Stimulated activated CD4-positive, alpha-beta T cell treated with anti-CD3 and anti-CD28 coated beads, TNF-alpha, amount 100 ng/mL, for 1 hour (primary cell): ENCODE results near the gene CPEB1.
"Not testable (repeated sequence)": the region's sequence is repeated elsewhere in the genome, so short reads cannot be mapped to it uniquely, and the experiment has no call there.

Experiments
- DNase-seq, 3 donors: peaks; one replicate each; pipeline ENCODE4 v3.0.0-alpha.2; 2020; ENCODE audit warnings: low read depth in 3 of 3, low spot score in 1 of 3

CPEB1 gene

DNA sequence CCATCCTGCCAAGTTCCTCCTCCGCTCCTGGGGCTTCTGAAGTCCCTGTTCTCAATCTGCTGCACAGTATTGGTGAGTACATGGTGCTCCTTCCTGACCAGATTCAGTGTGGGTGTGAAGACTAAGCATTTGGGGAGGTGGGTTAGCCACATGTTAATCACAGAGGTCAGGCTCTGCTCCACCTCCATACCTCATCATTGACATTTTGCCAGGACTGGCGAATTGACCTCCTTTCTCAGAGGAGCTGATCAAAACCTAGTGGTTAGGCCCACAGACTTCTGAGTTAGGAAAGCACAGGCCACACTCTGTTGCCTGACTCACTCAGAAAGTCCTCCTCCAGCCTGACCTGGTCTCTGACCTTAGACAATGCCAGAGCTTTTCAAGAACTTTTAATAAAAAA lies 98.5 kb downstream of the CPEB1 start:
- no peak for DNase-seq

DNA sequence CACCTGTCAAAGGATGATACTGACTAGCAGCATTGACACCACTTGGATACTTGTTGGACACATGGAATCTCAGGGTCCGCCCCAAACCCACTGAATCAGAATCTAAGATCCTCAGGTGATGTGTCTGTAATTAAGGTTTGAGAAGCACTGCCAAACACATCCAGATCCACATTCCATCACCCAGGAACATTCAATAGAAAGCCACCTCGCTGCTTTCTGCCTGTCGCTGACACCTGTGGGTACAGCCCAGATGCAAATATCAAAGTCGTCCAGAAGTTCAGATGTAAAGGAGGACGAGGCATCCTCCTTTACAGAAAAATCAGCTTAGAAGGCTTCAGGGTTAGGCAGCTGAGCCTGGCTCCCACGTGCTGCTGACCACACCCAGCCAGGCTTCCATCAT lies 101.7 kb downstream of the CPEB1 start:
- DNase-seq = no peak

DNA sequence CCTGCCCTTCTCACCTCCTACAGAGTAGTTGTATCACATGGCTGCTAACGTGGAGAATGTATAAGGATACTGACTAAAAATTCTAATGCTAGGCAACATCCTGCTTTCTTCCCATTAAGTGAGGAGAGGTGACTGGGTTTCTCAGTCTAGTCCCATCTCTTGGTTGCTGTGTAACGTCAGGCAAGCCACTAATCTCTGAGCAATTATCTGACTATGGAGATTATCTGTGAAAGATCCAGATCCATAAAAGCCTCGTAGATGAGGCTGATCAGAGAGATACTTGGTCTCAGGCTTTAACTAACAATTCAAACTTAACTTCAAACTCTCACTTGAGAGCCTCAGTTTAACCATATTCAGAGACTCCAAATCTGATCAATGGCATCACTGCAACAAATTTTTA lies 102.2 kb downstream of the CPEB1 start:
- DNase-seq = no peak

DNA sequence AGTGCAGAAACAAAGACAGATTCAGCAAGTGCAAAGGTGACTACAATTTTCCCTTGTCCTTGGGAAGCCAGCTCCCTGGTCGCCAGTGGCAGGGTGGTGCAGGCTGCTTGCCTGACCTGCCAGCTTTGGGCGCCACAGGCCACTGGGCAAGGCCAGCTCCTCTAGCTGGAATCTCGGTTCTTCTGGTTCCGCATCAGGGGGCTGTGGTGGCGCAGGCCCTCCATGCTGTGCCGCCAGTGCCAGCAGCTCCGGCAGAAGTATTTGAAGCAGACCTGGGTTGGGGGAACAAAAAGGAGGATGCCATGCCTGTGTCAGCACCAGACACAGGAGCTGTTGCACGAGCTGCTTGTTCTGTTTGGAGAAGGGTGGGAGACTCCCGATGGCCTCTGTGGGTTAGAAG lies 102.7 kb downstream of the CPEB1 start:
- DNase-seq = no peak

DNA sequence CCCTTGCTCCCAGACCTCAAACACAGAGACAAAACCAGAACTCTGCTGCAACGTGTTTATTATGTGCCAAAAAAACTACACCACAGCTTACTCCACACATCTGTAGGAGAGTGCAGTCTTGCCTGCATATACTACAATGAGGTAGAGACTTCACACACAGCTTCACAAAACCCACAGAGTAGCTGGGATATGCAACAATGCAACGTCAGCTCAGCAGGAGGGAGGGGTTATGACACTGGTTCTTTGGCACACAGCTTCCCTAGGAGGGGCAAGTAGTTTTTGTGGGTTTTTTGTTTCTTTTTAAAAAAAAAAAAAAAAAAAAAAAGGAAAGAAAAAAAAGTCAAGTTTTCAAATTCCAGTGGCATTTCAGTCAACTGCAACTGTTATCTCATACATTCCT lies 104.0 kb downstream of the CPEB1 start:
- DNase-seq = no peak

DNA sequence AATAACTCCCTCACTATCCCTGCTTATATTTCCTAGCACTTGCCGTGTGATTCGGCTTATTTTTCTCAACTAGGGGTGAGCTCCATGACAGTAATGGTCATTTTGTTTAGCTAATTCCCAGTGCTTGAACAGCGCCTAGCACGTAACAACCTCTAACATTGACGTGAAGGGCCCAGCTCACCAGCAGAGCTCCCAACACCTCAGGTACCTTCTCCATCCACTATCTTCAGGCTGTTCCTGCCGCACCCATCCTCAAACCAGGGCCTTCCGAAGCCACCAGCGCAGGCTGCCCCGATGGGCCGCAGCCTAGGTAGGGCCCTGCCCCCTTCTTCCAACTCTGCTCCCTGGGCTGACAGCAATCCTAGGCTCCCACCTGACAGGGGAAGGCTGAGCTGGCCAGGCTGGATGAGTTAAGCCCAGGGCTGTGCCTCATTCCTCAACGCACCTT lies 106.2 kb downstream of the CPEB1 start:
- DNase-seq = no peak

DNA sequence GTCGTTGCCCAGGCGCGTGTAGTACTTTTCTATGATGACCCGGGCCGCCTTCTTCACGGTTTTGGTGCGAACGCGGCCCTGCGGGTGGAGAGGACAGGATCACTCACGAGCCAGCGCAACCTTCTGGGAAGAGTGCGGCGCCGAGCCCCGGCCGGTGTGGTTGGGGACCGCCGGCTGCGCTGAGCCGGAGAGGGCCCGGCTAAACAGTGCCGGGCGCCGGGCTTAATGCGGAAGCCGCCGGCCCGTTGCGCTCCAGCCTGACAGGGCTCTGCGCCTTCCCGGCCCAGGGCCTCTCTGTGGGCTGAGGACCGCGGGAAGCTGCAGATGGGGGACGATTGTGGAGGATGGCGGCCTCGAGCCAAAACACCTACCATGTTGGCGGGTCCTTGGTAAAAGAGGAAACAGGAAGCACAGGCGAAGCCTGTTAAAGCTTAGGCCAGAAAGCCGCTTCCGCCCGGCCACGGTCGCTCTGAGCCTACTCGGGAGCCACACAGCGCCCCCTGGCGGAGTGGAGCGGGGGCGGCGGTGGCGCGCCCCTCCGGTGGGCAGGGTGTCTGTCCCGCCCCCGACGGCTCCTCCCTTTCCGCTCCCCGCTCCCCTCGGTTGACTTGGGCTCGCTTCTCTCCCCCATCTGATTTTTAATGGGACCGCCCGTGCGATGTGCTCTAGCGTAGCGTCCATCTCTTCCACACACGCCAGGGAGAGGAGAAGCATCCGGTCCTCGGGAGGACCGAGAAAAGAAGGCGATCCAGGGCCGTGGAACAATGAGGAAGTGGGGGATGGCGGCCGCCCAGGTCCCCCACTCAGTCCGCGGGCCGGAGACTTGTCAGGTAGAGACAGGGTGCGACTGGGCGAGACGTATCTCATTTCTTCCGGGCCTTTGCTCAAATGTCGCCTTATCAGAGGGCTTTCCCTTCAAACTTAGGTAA lies 106.8 kb downstream of the CPEB1 start, which contains the start of gene RPS17:
Gene RPS17, minus strand, starts transcription at position 403 of the 929 bp plus-strand sequence. Its CDS starts 29 bp downstream, at position 374.
- DNase-seq = peak; percentile 96 to 99 (median 98)

DNA sequence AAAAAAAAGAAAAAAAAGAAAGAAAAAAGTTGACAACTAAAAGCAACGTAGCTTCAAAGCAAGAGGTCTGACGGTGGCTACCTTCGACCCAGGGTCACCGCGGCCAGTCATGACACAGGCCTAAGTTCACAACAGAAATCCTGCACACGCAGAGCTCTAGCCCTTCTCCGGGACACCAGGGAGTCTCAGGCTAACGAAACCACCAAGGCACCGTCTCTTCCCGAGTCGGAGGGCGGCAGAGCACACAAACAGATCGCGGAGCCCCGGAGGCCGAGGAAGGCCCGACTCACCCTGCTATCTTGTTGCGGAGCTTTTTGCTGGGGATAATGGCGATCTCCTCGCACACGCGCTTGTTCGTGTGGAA lies 107.5 kb downstream of the CPEB1 start:
- no peak for DNase-seq

GRCh38 chr15:82538961-82539690 lies 108.0 kb downstream of the CPEB1 start:
- DNase-seq = no peak

DNA sequence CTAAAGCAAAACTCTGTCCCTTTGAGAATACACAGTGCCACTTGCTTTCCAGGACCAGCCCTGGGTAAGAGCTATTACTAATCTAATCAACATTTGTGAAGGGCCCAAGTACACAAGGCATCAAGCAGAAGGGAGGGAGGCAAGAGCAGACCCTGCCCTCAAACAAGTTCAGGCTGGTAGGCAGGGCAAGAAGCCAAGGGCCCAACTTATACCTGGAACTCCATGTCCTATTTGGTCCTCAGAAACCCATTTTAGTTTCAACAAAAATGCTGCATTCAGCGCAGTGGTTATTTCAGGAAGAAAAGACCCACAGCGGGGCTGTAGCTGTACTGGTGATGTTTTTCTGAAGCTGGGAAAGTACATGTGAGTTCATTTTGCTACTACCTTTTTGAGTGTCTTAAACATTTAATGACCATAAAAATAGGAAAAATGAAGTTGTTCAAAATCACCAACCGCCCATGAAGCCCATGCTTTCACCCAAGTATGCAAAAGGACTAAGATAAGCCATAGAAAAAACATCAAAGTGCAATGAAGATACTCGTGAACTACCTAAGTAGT lies 109.7 kb downstream of the CPEB1 start:
- no peak for DNase-seq

- no peak for DNase-seq
Observed at GRCh38 chr15:82536409-82537350, 110.5 kb downstream of the CPEB1 start.

GRCh38 chr15:82535566-82536408 lies 111.4 kb downstream of the CPEB1 start:
- no peak for DNase-seq

- DNase-seq = not testable (repeated sequence)
Observed at GRCh38 chr15:82535151-82535550, 112.0 kb downstream of the CPEB1 start.

GRCh38 chr15:82534457-82534861 lies 112.7 kb downstream of the CPEB1 start:
- DNase-seq = not testable (repeated sequence)

DNA sequence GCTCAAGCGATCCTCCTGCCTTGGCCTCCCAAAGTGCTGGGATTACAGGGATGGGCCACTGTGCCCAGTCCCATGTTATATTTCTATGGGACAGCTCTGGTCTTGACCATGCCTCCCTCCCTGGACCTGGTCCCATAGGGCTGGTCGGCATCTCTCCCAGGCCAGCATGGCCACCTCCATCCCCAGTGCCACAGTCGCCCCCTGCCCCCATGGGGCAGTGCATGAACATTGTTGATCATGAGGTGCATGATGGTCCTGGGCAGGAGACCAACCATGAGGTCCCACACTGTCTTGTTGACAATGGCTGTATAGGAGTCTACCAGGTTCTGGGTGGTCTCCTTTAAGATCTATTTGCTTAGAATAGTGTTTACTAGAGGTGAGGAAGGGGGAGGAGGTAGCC lies 113.4 kb downstream of the CPEB1 start:
- no peak for DNase-seq

GRCh38 chr15:82532991-82533481 lies 114.1 kb downstream of the CPEB1 start:
- DNase-seq = no peak

- no peak for DNase-seq
Observed at GRCh38 chr15:82532383-82532990, 114.7 kb downstream of the CPEB1 start.

GRCh38 chr15:82531496-82532382 lies 115.4 kb downstream of the CPEB1 start:
- DNase-seq = no peak
